Panc1 (cell line): Measurements from ENCODE around the gene DLGAP5. TPM values are rescaled to one million over a fixed set of nuclear protein-coding genes. Genes with fewer than 3 reads are reported as not detected.
A peak's percentile ranks its signal among the peaks of the same experiment; 100 is the strongest.

Experiments used
- ATAC-seq: fragments of 200-7000 bp; cut with Tn5 transposase; 2 replicates; pipeline ENCODE4 v1.9.1; 2020; ENCODE audit warnings: mild to moderate bottlenecking, moderate library complexity
- BruUV-seq: library from RNA; stranded (reverse); fragments of 400-500 nt; replicated peaks from 2 replicates; lab custom pipeline; 2021; lab: Mats Ljungman, UMichigan
- CTCF ChIA-PET: fragments of 300-600 bp; sonication (Branson Sonifier 250); formaldehyde crosslinking; loops from one replicate; lab custom pipeline; 2022; ENCODE audit warnings: antibody characterized with exemption; lab: Charles Lee
- POLR2A ChIA-PET: fragments of 300-600 bp; sonication (Branson Sonifier 250); formaldehyde crosslinking; loops from one replicate; lab custom pipeline; 2022; ENCODE audit warnings: antibody characterized with exemption; lab: Charles Lee
- DNase-seq: peaks from one replicate; pipeline ENCODE4 v3.0.0-alpha.2; 2010; ENCODE audit warnings: low read depth, low spot score
- H3K27ac ChIP-seq: 2 replicates; pipeline ENCODE4 v1.5.1; 2011; ENCODE audit warnings: mild to moderate bottlenecking, low read length, inconsistent platforms
- H3K27me3 ChIP-seq: fragments of 200-500 bp; sonication (Bioruptor generic); 2 replicates; pipeline ENCODE4 v1.6.0; 2014; ENCODE audit warnings: low read length, inconsistent platforms; ENCODE audit not compliant: control insufficient read depth, insufficient read depth
- H3K36me3 ChIP-seq: fragments of 200-500 bp; sonication (Bioruptor generic); 2 replicates; pipeline ENCODE4 v1.5.1; 2014; ENCODE audit warnings: inconsistent platforms, mild to moderate bottlenecking, low read length, moderate library complexity; ENCODE audit not compliant: control insufficient read depth, insufficient read depth
- H3K4me1 ChIP-seq: 2 replicates; pipeline ENCODE4 v1.5.1; 2011; ENCODE audit warnings: inconsistent platforms, mild to moderate bottlenecking, low read length, moderate library complexity; ENCODE audit not compliant: control insufficient read depth, insufficient read depth
- H3K4me3 ChIP-seq, 2 experiments: 2 replicates each; pipeline ENCODE4 v1.5.1; 2011 to 2012; ENCODE audit warnings: low read depth in 2 of 2, low read length in 2 of 2, mild to moderate bottlenecking in 2 of 2, inconsistent platforms in 1 of 2, moderate library complexity in 1 of 2
- H3K9me3 ChIP-seq: fragments of 200-500 bp; sonication (Bioruptor generic); 2 replicates; pipeline ENCODE4 v1.5.1; 2014; ENCODE audit warnings: low read depth, mild to moderate bottlenecking, inconsistent platforms, low read length, moderate library complexity; ENCODE audit not compliant: control insufficient read depth, insufficient read depth
- POLR2AphosphoS5 ChIP-seq: IDR thresholded peaks from 2 replicates; pipeline ENCODE4 v1.6.1; 2012; ENCODE audit warnings: mild to moderate bottlenecking, low read depth, low read length, moderate library complexity
- SIN3A ChIP-seq: IDR thresholded peaks from 2 replicates; pipeline ENCODE4 v1.6.1; 2012; ENCODE audit warnings: low read depth, mild to moderate bottlenecking, low read length, moderate library complexity, borderline replicate concordance; ENCODE audit not compliant: insufficient read depth
- TCF7L2 ChIP-seq: IDR thresholded peaks from 2 replicates; pipeline ENCODE4 v1.6.1; 2011; ENCODE audit warnings: mild to moderate bottlenecking, low read depth, low read length, inconsistent platforms
- in situ Hi-C: cut with HindIII; loops from 2 replicates; pipeline ENCODE4 v1.10.0; 2016; ENCODE audit warnings: low sequenced_read_pairs, low pct_unique_long_range_greater_than_20kb
- intact Hi-C: fragments of 100-400 bp; cut with micrococcal nuclease; formaldehyde crosslinking; loops from one replicate; pipeline ENCODE4 v1.10.0; 2022; ENCODE audit not compliant: unreplicated experiment
- total RNA-seq: library from RNA; stranded (reverse); gene quantifications from one replicate; pipeline ENCODE4 v1.2.1, GENCODE V29; 2021; ENCODE audit not compliant: unreplicated experiment
- TF ChIP-seq, protein P1 (sequence below): fragments of 450-650 bp; IDR thresholded peaks from 2 replicates; pipeline ENCODE4 v1.5.1; 2017; ENCODE audit warnings: mild to moderate bottlenecking
- TF ChIP-seq, protein P2 (sequence below), 2 experiments: IDR thresholded peaks; 2 replicates each; pipeline ENCODE4 v1.6.1; 2011 to 2012; ENCODE audit warnings: low read depth in 2 of 2, control low read depth in 1 of 2, low read length in 1 of 2, mild to moderate bottlenecking in 1 of 2, moderate library complexity in 1 of 2; ENCODE audit not compliant: insufficient read depth in 1 of 2

The DLGAP5 gene
- total RNA-seq, 1 experiment from 2014 or later, result 48.7 TPM

DNA sequence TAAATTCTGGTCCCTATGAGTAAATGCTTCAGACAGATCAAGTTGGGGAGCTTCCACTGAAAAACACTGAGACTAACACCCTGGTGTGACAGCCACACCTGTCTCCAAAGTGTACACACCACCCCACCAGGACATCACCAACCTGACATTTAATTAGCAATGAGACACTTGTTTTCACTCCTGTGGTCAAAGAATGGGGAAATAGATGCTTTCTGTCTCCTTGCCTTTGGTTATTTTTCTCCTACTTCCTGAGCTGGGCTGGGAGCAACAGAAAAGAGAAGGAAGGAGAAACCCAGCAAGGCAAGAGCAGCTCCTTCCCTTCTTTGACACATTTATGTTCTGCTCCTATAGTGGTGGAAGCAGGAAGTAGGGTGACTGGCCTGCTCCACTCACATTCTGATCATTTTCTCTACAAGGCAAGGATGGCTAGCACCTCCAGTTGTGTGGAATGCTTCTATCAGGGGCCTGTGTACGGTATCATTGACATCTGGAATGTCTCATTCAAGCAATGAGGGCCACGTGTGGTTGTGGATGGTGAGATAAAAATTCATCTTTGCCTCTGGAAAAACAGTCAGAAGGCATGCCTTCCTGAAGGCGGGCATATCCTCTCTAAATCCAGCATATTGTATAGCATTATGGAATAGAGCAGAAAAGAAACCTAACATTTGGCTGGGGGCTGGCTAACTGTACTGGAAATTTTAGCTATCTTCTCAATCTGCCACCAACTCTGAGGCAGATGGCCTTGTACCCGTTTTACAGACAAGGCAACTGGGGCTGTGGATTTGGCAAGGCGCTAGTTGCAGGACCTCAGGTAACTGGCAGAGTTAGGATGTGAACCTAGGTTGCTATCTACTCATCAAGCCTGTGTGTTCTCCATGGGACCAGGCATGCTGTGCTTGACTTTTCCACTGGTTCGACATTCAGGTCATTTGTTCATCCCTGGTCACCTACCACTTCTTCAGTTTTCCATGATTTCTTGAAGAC lies 87.1 kb downstream of the DLGAP5 start:
- H3K4me3 ChIP-seq, result no peak overlapping the region
- H3K27ac ChIP-seq, result peak overlapping the region; percentile 96
- H3K4me1 ChIP-seq, result peaks cover 40% of the 10 kb centered on the region
- ATAC-seq (no peak), DNase-seq (no peak)
- no peaks in the 10 kb centered on the region for H3K27me3 ChIP-seq
- ChIA-PET POLR2A (no interaction called here), CTCF (no interaction called here)
- BruUV-seq, result no TSS peak
- no peaks in the 10 kb centered on the region for H3K9me3 ChIP-seq
- intact Hi-C loops (no loop called here), in situ Hi-C loops (no loop called here)
- no peaks in the 10 kb centered on the region for H3K36me3 ChIP-seq
- TF ChIP-seq SIN3A (no peak), TCF7L2 (no peak), POLR2AphosphoS5 (no peak)
- TF ChIP-seq, protein P1, sequence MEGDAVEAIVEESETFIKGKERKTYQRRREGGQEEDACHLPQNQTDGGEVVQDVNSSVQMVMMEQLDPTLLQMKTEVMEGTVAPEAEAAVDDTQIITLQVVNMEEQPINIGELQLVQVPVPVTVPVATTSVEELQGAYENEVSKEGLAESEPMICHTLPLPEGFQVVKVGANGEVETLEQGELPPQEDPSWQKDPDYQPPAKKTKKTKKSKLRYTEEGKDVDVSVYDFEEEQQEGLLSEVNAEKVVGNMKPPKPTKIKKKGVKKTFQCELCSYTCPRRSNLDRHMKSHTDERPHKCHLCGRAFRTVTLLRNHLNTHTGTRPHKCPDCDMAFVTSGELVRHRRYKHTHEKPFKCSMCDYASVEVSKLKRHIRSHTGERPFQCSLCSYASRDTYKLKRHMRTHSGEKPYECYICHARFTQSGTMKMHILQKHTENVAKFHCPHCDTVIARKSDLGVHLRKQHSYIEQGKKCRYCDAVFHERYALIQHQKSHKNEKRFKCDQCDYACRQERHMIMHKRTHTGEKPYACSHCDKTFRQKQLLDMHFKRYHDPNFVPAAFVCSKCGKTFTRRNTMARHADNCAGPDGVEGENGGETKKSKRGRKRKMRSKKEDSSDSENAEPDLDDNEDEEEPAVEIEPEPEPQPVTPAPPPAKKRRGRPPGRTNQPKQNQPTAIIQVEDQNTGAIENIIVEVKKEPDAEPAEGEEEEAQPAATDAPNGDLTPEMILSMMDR, result no peak
- TF ChIP-seq, protein P2, sequence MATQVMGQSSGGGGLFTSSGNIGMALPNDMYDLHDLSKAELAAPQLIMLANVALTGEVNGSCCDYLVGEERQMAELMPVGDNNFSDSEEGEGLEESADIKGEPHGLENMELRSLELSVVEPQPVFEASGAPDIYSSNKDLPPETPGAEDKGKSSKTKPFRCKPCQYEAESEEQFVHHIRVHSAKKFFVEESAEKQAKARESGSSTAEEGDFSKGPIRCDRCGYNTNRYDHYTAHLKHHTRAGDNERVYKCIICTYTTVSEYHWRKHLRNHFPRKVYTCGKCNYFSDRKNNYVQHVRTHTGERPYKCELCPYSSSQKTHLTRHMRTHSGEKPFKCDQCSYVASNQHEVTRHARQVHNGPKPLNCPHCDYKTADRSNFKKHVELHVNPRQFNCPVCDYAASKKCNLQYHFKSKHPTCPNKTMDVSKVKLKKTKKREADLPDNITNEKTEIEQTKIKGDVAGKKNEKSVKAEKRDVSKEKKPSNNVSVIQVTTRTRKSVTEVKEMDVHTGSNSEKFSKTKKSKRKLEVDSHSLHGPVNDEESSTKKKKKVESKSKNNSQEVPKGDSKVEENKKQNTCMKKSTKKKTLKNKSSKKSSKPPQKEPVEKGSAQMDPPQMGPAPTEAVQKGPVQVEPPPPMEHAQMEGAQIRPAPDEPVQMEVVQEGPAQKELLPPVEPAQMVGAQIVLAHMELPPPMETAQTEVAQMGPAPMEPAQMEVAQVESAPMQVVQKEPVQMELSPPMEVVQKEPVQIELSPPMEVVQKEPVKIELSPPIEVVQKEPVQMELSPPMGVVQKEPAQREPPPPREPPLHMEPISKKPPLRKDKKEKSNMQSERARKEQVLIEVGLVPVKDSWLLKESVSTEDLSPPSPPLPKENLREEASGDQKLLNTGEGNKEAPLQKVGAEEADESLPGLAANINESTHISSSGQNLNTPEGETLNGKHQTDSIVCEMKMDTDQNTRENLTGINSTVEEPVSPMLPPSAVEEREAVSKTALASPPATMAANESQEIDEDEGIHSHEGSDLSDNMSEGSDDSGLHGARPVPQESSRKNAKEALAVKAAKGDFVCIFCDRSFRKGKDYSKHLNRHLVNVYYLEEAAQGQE (IDR thresholded peaks at IDR 0.05; ENCODE audit: insufficient read depth in 1 of 2, low read depth in 2 of 2, low read length in 1 of 2), result no peak

DNA sequence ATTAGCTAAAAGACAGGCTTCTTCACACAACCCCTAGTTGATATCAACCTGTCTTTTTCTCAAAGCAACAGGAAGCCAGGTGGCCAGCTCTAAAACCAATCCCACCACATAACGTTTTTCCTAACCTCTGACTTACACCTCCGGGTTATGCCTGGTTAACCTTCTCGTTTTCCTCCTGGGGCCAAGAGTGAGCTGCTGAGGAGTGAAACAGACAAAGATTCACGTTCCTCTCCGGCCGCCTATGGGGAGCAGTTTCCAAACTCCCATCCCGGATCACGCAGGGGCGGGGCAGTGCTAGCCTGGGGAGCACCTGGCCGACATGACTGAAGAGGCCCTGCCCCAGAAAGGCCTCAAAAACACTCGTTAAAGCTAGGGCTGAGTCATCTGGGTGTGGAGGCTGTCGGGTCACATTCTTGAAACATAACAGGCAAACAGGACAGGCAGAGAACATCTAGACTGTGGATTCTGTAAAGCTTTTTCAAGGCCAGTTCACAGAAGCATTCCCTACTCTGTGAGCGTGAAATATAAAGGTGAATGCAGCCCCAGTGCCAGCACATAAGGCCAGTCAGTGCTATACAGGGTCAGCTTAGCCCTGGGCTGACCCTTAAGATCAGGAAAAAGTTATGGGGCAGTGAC lies 88.3 kb downstream of the DLGAP5 start:
- intact Hi-C loops, result no loop called here
- Histone ChIP-seq H3K36me3 (no peaks in the 10 kb centered on the region), H3K27me3 (no peaks in the 10 kb centered on the region), H3K4me3 (peak overlapping the region; percentile 11 to 51; a peak in 3 of 4 replicates), H3K4me1 (peaks cover 36% of the 10 kb centered on the region), H3K9me3 (no peaks in the 10 kb centered on the region), H3K27ac (peak overlapping the region; percentile 96)
- no TSS peak for BruUV-seq
- TF ChIP-seq, protein P2 (IDR thresholded peaks at IDR 0.05; ENCODE audit: insufficient read depth in 1 of 2, low read depth in 2 of 2, low read length in 1 of 2), result no peak
- ChIA-PET CTCF (interaction anchor here (0.7 kb wide), 1 partner anchor 58 kb away, joined by 8 read pairs; no protein-coding TSS in a partner anchor), POLR2A (no interaction called here)
- peak; percentile 74 for DNase-seq
- ATAC-seq, result peak; percentile 86
- in situ Hi-C loops, result no loop called here
